Stimulated activated CD8-positive, alpha-beta memory T cell treated with anti-CD3 and anti-CD28 coated beads, Interleukin-4, amount 100 ng/mL, for 48 hours (primary cell): ENCODE data around the gene TBL1XR1.
"Not testable (repeated sequence)": the region's sequence is repeated elsewhere in the genome, so short reads cannot be mapped to it uniquely, and the experiment has no call there.

Source experiments
- DNase-seq: peaks from one replicate; pipeline ENCODE4 v3.0.0-alpha.2; 2020

TBL1XR1 gene

GRCh38 chr3:177180506-177180905 is 16.8 kb downstream of the TBL1XR1 start:
- no peak for DNase-seq

- no peak for DNase-seq
Observed at GRCh38 chr3:177179281-177180067, 17.8 kb downstream of the TBL1XR1 start.

GRCh38 chr3:177177749-177178221 is 19.5 kb downstream of the TBL1XR1 start:
- DNase-seq: no peak

- DNase-seq: no peak
Observed at GRCh38 chr3:177174607-177175170, 22.6 kb downstream of the TBL1XR1 start.

GRCh38 chr3:177169936-177170722 is 27.2 kb downstream of the TBL1XR1 start:
- no peak for DNase-seq

- no peak for DNase-seq
Observed at GRCh38 chr3:177168431-177168830, 28.9 kb downstream of the TBL1XR1 start.

- DNase-seq: no peak
Observed at GRCh38 chr3:177162742-177163141, 34.5 kb downstream of the TBL1XR1 start.

- DNase-seq: not testable (repeated sequence)
Observed at GRCh38 chr3:177161603-177162002, 35.7 kb downstream of the TBL1XR1 start.

- no peak for DNase-seq
Observed at GRCh38 chr3:177158461-177158860, 38.8 kb downstream of the TBL1XR1 start.

- no peak for DNase-seq
Observed at GRCh38 chr3:177157492-177157891, 39.8 kb downstream of the TBL1XR1 start.

- DNase-seq: no peak
Observed at GRCh38 chr3:177154733-177155132, 42.5 kb downstream of the TBL1XR1 start.

- DNase-seq: no peak
Observed at GRCh38 chr3:177150970-177151627, 46.2 kb downstream of the TBL1XR1 start.

GRCh38 chr3:177150218-177150916 is 46.9 kb downstream of the TBL1XR1 start:
- DNase-seq: no peak

- no peak for DNase-seq
Observed at GRCh38 chr3:177149106-177149505, 48.2 kb downstream of the TBL1XR1 start.

- DNase-seq: no peak
Observed at GRCh38 chr3:177147790-177148189, 49.5 kb downstream of the TBL1XR1 start.

GRCh38 chr3:177146646-177147045 is 50.6 kb downstream of the TBL1XR1 start:
- DNase-seq: no peak

- no peak for DNase-seq
Observed at GRCh38 chr3:177145954-177146353, 51.3 kb downstream of the TBL1XR1 start.

- no peak for DNase-seq
Observed at GRCh38 chr3:177145381-177145780, 51.9 kb downstream of the TBL1XR1 start.

GRCh38 chr3:177144922-177145321 is 52.4 kb downstream of the TBL1XR1 start:
- no peak for DNase-seq

GRCh38 chr3:177141899-177142646 is 55.2 kb downstream of the TBL1XR1 start:
- DNase-seq: no peak

GRCh38 chr3:177141471-177141870 is 55.8 kb downstream of the TBL1XR1 start:
- no peak for DNase-seq

GRCh38 chr3:177139220-177139619 is 58.1 kb downstream of the TBL1XR1 start:
- DNase-seq: not testable (repeated sequence)
